ENCODE data around the gene DNAJC21. TPM values are rescaled to one million over a fixed set of nuclear protein-coding genes. Genes with fewer than 3 reads are reported as not detected.

The DNAJC21 gene
- total and polyA plus RNA-seq, 8 donors = 21.8 to 69.4 (median 31.6) TPM

DNA sequence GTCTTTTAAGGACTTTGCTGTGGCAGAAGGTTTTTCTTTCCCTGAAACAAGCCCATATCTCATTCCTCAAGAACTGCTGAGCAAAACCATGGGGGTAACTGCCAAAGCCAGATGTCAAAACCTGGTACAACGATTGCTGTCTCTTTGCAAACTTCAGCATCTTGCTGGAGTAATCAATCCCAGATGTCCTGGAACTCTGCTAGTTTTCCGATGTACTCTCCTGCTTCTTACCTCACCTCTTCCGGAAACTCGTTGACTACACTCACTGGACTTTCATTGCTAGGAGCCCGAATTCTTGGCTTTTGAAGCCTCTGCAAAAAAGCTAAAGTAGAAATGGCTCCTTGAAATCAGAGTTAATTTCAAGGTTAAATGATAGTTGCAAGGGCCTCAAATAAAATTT lies 37.4 kb upstream of the DNAJC21 start:
- Histone ChIP-seq H3K27me3 (no peaks in the 10 kb centered on the region), H3K4me1 (no peaks in the 10 kb centered on the region), H3K9me3 (no peaks in the 10 kb centered on the region), H3K36me3 (no peaks in the 10 kb centered on the region), H3K27ac (no peak overlapping the region), H3K4me3 (no peak overlapping the region)
- intact Hi-C loops (cut with DNase I; ENCODE audit: low total_unique reads) = loop anchor here (10.0 kb wide), 2 partner anchors 47 to 367 kb away; no protein-coding TSS in a partner anchor
- TF ChIP-seq POLR2A (IDR thresholded peaks at IDR 0.05) (no peak), EP300 (IDR thresholded peaks at IDR 0.05) (no peak), POLR2AphosphoS5 (IDR thresholded peaks at IDR 0.05) (no peak)
- TF ChIP-seq, protein P1, sequence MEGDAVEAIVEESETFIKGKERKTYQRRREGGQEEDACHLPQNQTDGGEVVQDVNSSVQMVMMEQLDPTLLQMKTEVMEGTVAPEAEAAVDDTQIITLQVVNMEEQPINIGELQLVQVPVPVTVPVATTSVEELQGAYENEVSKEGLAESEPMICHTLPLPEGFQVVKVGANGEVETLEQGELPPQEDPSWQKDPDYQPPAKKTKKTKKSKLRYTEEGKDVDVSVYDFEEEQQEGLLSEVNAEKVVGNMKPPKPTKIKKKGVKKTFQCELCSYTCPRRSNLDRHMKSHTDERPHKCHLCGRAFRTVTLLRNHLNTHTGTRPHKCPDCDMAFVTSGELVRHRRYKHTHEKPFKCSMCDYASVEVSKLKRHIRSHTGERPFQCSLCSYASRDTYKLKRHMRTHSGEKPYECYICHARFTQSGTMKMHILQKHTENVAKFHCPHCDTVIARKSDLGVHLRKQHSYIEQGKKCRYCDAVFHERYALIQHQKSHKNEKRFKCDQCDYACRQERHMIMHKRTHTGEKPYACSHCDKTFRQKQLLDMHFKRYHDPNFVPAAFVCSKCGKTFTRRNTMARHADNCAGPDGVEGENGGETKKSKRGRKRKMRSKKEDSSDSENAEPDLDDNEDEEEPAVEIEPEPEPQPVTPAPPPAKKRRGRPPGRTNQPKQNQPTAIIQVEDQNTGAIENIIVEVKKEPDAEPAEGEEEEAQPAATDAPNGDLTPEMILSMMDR (IDR thresholded peaks at IDR 0.05) = no peak
- 75 to 85% (median 84%) methylated on average over 5 of the region's 5 CpGs for WGBS, 5 donors
- DNase-seq = no peak

DNA sequence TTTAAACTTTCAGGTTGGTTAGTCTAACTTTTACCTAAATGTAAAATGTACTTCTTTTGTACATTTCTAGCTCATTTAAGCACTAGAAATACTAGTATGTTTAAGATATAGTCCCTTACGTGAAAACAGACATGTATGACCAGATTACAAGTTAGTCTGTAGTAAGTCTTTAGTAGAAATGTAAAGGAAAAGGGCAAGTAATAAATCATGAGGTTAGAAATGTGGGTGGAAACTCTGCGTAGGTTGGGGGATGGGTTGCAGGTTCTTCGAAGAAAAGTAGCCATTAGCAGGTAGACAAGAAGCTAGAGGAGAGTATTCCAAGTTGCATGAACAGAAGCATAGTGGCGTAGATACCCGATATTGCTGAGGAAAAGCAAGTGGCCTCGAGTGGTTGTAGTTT lies 36.9 kb upstream of the DNAJC21 start:
- no peaks in the 10 kb centered on the region for H3K4me1 ChIP-seq
- no peaks in the 10 kb centered on the region for H3K9me3 ChIP-seq

DNA sequence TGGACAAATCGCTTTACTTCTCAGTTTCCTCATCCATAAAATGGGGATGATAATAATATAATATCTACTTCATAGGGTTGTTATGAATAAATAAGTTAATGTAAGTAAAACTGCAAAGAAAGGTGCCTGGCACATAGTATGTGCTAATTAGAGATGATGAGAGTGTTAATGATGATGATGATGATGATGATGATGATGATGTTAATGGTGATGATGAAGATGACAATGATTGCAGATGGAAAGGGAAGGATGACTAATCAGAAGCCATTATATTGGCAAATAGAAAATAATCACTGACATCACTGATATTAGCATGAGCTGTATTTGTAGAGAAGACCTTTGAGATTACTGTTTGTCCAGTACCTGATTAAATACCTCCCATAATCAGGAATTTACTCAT lies 34.6 kb upstream of the DNAJC21 start:
- H3K36me3 ChIP-seq = no peaks in the 10 kb centered on the region
- H3K9me3 ChIP-seq = no peaks in the 10 kb centered on the region
- no peaks in the 10 kb centered on the region for H3K4me1 ChIP-seq
- intact Hi-C loops (cut with DNase I; ENCODE audit: low total_unique reads) = loop anchor here (5.0 to 10.0 kb wide), 3 partner anchors 50 to 412 kb away; no protein-coding TSS in a partner anchor
- no peak overlapping the region for H3K4me3 ChIP-seq
- TF ChIP-seq POLR2A (IDR thresholded peaks at IDR 0.05) (no peak), EP300 (IDR thresholded peaks at IDR 0.05) (no peak), POLR2AphosphoS5 (IDR thresholded peaks at IDR 0.05) (no peak)
- TF ChIP-seq, protein P1 (IDR thresholded peaks at IDR 0.05) = no peak
- DNase-seq = no peak
- WGBS, 5 donors = 96 to 100% (median 98%) methylated on average over 1 of the region's 1 CpG
- no peak overlapping the region for H3K27ac ChIP-seq
- H3K27me3 ChIP-seq = no peaks in the 10 kb centered on the region

More for the DNA sequence above, 36.9 kb upstream of the DNAJC21 start:
- H3K27me3 ChIP-seq = no peaks in the 10 kb centered on the region
- H3K4me3 ChIP-seq = no peak overlapping the region
- no peak for DNase-seq
- H3K27ac ChIP-seq = no peak overlapping the region
- WGBS, 5 donors = 90 to 94% (median 90%) methylated on average over 6 of the region's 6 CpGs
- H3K36me3 ChIP-seq = no peaks in the 10 kb centered on the region
- TF ChIP-seq EP300 (IDR thresholded peaks at IDR 0.05) (no peak), POLR2A (IDR thresholded peaks at IDR 0.05) (no peak), POLR2AphosphoS5 (IDR thresholded peaks at IDR 0.05) (no peak)
- TF ChIP-seq, protein P1 (IDR thresholded peaks at IDR 0.05) = no peak
- intact Hi-C loops (cut with DNase I; ENCODE audit: low total_unique reads) = loop anchor here (10.0 kb wide), 2 partner anchors 48 to 368 kb away; no protein-coding TSS in a partner anchor

DNA sequence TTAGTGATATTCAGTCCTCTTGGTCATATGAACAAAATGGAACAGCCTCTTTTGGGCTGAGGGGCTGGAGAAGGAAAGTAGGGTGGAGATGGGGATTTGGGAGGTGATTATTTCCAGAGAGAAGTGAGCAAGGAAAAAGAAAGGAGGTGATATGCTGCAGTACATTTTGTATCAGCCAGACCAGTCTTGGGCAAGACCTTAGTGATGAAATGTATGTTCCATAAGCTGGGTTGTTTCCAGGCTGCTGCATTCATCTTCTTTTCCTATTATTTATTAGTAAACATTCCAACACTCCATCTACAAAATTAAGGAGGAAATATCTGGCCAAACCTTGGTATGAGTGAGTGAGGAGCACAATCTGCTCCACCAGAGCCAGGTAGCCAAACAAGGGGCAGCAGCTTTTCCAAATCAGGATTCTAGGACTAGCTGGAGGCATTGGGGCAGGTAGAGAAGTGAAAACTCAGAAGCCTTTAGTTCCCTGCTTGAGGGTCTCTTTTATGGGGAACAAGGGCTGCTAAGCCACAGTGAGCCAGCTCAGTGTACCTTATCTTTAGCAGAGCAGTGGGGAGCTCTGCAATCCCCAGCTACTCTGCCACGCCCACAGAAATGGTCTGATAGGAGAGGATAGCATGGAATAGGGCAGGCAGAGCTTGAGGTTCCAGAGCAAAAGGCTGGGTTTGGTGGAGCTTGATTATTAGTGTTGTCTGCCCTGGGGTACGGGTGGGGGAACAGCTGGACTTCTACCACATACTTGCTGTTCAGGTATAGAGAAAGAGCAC lies 33.5 kb upstream of the DNAJC21 start:
- Histone ChIP-seq H3K27ac (no peak overlapping the region), H3K4me3 (no peak overlapping the region), H3K9me3 (no peaks in the 10 kb centered on the region), H3K4me1 (no peaks in the 10 kb centered on the region), H3K27me3 (no peaks in the 10 kb centered on the region), H3K36me3 (no peaks in the 10 kb centered on the region)
- TF ChIP-seq POLR2A (IDR thresholded peaks at IDR 0.05) = no peak
- intact Hi-C loops (cut with DNase I; ENCODE audit: low total_unique reads) = loop anchor here (5.0 to 10.0 kb wide), 3 partner anchors 51 to 414 kb away; no protein-coding TSS in a partner anchor
- DNase-seq = peak in 1 of 2 donors; percentile 12
- WGBS, 5 donors = 31 to 54% (median 44%) methylated on average over 2 of the region's 2 CpGs

DNA sequence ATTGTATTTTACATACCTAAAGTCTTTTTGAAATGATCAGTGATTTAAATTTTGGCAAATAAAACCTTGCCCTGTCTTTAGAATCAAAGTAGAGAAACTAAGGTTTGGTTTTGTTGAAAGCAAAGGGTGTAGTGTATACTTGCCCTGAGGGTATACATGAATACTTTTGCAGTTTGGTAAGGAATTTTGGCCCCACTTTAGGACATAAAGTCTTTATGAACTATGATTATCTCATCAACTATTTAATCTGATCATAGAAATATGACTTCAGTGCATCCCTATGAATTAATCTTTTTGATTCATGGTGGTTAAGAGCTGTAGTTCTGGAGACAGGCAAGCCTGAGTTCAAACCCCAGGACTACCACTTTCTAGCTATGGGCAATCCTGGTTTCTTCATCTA lies 31.7 kb upstream of the DNAJC21 start:
- TF ChIP-seq, protein P1 (IDR thresholded peaks at IDR 0.05) = no peak
- TF ChIP-seq EP300 (IDR thresholded peaks at IDR 0.05) (no peak), POLR2A (IDR thresholded peaks at IDR 0.05) (no peak), POLR2AphosphoS5 (IDR thresholded peaks at IDR 0.05) (no peak)
- no peak overlapping the region for H3K4me3 ChIP-seq
- no peaks in the 10 kb centered on the region for H3K9me3 ChIP-seq
- H3K27ac ChIP-seq = no peak overlapping the region
- DNase-seq = no peak
- peaks cover 0 to 4% (median 0%) of the 10 kb centered on the region in 4 donors for H3K36me3 ChIP-seq
- H3K27me3 ChIP-seq = no peaks in the 10 kb centered on the region
- H3K4me1 ChIP-seq = no peaks in the 10 kb centered on the region
- intact Hi-C loops (cut with DNase I; ENCODE audit: low total_unique reads) = loop anchor here (5.0 to 10.0 kb wide), 3 partner anchors 53 to 415 kb away; no protein-coding TSS in a partner anchor
